Glomerular endothelial cell (primary cell): Measurements from ENCODE around the gene ZNF618. TPM values are rescaled to one million over a fixed set of nuclear protein-coding genes. Genes with fewer than 3 reads are reported as not detected.

ENCODE experiments used
- DNase-seq: peaks from one replicate; pipeline ENCODE4 v3.0.0-alpha.2; 2011; ENCODE audit warnings: low read depth, low spot score; ENCODE audit errors: extremely low read depth
- total RNA-seq: library from RNA; depleted of rRNA; stranded (reverse); fragments of >200 nt; gene quantifications from 2 replicates; pipeline ENCODE4 v1.2.3, GENCODE V29; 2015

ZNF618 gene
- total RNA-seq, 1 donor from 2014 or later, result 34.2 TPM

DNA sequence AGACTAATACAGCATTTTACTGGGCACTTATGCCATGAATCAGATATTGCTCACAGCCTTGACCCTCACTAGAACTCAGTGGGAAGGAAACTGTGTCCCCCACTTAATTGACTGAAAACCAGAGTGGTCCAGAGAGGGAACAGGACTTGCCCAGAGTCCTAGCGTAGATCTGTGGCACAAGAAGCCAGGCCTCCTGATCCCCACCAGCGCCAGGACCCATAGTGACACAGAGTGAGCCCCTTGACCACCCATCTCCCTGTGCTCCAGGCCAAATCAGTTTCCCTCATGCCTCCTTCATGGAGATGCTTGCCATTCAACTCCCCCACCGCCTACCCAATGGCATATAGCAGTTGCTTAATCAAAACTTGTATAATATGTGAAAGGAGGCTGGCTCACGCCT is 214.7 kb downstream of the ZNF618 start:
- DNase-seq, result no peak

DNA sequence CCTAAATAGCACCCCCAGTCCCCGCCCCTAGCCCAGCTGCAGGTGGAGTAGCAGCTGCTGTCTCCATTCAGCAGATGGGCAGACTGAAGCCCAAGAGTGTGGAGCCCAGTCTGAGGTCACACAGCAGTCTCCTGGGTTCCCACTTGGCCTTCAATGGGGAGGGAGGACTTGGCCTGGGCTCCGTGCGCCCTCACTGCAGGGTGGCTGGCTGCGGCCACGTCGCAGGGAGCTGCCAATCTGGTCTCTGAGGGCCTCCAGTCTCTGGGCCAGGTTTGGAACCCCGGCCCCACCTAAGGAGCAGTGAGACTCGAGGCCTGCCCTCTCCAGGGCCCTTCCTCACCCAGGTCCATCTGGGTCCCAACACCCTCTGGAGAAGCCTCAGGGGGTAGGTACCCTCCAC is 215.6 kb downstream of the ZNF618 start:
- no peak for DNase-seq

DNA sequence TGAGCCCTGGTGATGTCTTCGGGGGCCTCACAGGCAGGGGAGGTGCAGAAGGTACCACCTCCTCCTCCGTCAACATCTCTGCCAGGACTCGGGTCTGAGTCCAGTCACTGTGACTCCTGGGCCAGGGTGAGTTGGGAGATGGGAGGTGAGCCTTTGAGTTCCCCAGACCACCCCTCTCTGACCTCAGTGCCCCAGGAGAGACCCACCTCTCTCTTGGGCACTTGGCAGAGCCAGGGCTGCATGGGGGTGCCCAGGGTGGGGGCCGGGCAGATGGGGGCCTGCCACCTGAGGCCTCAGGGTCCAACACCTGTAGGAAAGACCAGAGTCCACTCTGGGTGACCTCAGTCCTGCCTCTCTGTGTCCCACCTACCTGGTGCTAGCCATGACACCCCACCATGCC is 216.2 kb downstream of the ZNF618 start:
- DNase-seq, result no peak

DNA sequence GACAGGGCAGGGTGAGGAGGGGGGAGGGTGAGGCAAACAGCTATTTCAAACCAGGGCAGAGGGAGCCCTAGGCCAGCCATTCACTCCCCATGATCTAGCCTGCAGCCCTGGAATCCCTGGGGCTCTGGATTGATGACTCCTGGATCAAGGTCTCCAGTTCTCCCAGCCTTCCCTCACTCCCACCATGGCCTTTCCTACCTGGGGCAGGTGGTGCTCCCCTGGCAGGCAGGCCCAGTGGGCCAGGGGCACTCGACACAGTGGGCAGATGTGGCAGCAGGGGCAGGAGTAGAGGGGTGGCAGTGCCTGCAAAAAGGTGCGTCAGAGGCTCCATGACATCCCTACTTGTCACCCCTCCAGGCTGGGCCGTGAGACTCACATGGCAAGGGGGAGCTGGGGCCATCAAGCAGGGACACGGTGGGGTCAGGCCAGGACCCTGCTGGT is 216.9 kb downstream of the ZNF618 start:
- no peak for DNase-seq

DNA sequence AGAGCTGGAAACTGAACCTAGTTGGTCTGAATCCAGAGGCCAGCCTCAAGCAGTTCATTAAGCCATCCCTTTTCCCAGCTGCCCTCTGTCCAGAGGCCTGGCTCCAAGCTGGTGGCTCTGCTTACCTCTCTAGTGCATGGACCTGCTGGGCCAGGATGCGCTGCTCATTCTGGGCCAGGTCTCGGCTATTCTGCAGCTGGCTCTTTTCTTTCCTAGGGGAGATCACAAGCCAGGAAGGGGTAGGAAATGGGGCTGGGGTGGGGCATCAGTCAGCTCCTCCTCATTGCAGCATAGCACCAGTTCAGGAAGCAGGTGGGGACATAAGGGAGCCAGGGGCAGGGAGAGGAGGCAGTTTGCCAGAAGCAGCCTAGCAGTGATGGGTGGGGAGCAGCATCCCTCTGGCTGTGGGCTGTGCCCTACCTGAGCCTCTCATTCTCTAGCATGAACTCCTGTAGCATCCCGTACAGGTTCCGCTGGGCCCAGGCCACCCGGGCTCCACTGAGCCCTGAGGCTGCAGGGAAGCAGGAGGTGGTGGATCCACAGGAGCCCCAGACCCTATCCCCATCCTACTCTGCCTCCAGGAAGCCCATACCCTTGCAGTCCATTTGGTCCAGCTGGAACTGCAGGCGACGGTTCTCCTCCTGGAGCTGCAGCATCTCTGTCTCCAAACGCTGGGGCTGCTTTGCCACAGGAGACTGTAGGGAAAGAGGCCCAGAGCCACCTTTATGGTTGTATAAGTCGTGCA is 217.8 kb downstream of the ZNF618 start:
- no peak for DNase-seq

DNA sequence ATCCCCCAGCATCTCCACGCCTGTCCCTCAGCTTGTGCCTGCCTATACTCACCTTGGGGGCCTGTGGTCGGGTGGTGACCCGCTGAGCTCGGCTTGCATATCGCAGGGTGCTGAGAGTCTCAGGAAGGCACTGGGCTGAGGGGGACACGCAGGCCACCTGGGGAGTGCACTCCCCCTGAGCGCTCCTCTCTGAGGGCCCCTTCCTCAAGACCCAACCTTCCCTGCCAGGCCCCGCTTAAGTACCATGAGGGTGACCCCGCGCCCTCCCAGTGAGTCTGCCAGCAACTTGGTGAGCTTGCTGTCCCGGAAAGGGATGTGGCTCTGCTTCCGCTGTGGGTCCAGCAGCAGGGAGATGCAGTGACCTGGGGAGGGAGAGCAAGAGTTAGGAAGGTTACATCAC is 218.9 kb downstream of the ZNF618 start:
- no peak for DNase-seq

DNA sequence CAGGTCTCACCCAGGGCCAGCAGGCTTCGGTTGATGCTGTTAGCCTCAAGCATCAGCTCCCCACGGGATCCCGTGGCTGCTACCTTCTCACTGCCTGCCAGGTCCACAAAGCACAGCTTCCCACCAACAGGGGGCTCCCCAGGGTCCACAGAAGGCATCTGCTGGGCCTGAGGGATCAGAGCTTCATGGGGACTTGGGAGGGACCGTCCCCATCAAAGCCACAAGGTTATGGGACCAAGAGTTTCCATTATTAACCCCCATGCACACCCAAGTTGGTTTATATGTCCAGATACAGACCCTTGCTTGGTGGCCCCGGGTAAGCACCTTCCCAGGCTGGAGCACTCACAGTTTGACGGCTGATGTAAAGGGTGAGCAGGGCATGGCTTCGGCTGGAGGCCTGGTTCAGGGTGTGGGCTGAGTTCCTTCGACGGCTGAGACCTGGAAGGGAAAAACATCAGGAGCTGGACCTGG is 220.0 kb downstream of the ZNF618 start:
- DNase-seq, result no peak

DNA sequence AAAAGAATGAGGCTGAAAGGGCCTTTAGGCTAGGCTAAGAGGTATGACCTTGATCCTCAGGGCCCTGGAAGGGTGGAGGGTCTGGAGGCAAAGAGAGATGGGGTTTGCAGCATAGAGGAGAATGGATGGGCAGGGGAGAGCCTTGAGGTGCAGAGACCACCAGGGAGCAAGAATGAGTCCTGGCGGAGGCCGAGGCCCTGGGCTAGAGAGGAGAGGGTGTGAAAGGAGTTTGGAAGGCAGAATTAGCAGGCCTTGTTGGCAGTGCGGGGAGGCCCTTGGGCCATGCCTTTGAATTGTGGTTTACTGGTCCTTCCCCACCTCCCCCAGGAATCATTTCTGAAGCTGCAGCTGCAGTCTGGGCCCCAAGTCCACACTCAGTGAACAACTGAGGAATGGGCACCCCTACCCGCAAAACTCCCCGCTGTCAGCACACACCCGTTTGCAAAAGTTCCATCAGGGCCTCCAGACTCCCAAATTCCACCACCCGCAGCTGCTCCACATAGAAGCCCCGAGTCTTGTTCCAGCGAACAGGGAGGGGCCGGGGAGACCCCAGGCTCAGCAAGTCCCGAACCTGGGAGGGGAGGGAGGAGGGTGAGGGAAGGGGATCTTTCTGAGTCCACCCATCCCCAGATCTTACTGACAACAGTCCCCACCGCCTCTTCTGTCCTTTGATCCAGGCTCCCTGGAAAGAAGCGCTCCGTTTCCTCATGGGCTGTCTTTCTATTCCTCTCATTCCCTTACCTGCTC is 220.9 kb downstream of the ZNF618 start:
- no peak for DNase-seq

DNA sequence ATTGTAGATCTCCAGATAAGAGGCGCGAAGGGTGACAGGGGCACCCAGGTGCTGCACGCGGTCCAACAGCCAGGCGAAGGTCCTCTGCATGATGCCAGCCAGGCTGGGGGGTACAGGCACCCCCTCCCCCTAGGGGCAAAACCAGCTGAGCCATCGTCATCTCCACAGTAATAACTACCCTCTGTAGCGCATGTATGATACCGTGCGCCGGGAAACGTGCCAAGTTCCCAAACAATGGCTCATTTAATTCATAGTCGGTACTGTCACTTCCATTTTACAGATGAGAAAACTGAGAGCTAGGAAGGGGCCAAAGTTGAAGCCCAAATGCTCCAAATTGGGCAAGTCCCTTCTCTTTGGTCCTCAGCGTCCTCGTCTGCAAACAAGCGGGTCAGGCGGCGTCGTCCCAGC is 221.5 kb downstream of the ZNF618 start:
- DNase-seq, result peak; percentile 12

DNA sequence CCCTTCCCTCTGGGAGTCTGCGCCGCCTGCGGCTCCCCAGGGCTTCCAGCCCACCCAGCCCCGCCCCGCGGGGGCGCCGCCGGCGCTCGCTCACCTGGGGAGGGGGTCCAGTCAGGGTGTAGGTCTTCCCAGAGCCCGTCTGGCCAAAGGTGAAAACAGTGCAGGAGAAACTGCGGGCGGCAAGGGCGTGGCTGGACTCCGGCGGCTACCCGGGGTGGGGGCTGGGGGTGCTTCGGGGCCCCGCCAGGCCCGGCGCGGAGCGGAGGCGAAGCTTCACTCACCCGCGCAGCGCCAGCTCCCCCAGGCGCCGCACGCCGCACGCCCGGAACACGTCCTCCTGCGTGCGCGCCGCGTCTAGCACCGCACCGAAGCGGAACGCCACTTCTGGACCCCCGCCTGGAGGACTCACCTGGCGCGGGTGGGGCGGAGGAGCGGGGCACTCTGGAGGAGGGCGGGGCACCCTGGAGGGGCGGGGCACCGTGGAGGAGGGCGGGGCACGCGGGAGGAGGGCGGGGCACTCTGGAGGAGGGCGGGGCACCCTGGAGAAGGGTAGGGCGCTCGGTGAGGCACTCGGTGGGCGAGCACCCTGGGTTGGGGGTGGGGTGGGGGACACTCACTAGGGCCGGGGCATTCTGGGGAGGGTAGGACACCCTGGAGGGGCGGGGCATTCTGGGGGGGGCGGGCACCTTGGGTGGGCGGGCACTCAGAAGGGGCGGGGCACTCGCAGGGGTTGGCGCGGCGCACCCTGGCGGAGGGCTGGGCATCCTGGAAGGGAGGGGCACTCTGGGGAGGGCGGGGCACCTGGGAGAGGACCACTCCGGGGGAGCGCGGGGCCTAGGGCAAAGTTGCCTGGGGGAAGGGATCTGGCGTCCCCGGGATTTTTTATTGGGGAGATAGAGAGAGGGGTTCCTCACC is 222.2 kb downstream of the ZNF618 start:
- DNase-seq, result no peak

DNA sequence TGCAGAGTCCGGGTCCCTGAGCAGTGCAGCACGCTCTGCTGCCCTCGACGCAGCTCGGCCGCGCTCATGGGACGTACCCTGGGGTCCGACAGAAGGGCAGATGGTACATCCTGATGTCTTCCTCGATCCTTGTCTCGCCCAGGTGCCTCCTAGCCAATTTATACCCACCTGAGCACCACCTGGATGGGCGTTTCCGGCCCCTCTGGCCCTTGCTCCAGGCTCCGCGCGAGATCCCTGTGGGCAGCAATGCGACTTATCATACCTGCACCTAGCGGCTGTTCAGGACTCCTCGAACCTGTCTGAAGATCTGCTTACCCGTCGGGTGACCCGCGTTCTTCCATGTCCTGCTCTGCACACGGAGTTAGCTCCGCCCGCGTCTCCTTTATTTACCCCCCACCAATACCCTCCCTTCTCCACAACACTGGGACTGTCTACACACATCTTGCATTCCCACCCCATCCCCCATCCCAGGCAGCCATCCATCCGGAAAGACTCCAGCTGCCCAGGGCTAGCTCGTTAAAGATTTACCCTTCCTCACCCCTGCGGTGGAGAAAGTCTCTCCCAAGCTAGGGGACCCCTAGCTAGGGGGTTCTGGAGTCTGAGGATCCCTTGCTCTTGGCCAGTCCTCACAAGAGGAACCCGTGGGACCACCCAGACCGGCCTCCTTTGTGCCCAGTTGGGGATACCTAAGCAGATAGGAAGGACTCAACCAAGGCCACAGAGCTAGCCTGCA is 223.0 kb downstream of the ZNF618 start, which contains the start of gene KIF12:
KIF12 (minus strand) TSS at position 357 of the 733 bp plus-strand sequence; CDS start at position 341, 16 bp downstream.
- DNase-seq, result no peak

DNA sequence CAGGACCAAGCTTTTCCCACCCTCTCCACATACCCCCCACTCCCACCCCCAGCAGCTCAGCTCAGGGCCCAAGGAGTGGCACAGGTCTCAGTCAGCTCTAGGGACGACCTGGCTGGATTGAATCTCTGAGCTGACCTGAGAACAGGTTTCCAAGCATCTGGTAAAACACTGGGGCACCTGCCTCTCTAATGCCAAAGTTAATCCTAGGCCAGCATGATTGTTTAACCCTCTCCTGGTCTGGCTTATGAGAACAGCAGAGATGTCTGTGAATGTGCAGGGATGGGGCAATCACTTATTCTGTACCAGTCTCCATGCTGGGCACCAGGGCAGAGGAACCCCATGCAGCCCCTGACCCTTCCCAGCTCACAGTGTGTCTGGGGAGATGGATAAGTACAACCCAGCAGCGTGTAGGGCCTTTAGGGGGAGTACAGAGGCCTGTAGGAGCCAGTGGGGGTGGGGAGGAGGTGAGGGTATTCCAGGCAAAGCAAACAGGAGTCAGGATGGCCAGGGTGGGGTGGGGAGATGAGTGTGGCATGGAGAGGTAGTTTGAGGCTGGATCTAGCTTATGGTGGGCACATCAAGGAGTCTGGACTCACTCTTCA is 223.7 kb downstream of the ZNF618 start:
- DNase-seq, result no peak

DNA sequence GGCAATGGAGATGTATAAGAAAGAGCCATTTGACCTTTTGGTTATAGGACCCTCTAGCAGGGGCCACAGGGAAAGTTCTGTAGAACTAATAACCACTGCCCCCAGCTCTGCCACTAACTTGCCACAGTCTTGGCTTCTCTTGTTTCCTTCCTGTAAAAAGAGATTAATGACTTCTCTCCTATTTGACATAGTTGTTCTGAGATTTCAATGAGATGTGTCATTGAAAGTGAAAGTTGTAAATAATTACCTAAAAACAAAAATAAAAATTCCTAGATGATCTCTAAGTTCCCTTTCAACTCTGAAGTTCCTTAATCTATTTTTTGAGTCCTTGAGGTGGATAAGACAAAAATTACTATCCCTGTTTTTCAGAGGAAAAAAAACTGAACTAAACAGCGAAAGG is 224.4 kb downstream of the ZNF618 start:
- DNase-seq, result no peak

DNA sequence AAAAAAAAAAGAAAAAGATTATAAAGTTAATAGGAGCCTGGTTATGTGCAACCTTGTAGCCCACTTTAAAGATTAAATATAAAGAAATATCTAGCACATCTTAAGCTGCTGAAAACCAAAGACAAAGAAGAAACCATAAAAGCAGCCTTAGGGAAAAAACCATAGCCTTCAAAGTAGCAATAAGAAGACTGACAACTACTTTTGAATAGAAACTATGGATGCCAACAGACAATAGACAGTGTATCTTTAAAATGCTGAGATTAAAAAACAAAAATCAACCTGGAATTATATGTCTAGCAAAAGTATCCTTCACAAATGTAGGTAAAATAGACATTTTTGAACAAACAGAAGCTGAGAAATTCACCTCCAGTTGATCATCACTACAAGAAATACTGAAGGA is 226.4 kb downstream of the ZNF618 start:
- DNase-seq, result no peak

DNA sequence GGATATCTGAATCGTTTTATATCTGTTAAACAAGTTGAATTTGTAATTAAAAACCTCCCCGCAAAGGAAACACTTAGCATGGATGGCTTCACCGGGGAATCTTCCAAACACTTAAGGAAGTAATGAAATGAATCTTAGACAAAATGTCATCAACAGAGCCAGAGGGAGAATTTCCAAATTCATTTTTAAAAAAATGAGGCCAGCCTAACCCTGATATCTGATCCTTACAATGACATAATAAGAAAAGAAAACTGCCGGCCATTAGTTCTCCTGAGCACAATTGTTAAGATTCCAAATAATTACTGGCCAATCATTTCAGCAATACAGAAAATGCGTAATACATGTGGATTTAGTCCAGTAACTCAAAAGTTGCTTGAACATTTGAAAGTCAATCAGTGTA is 229.1 kb downstream of the ZNF618 start:
- DNase-seq, result no peak

Other genes with a start within 250 kb of the ZNF618 start
- gene AMBP, start 202.0 kb downstream of the ZNF618 start, total RNA-seq, result not detected in 2 replicates
- gene KIF12, start 223.0 kb downstream of the ZNF618 start, total RNA-seq, result 0.70 and 5.3 TPM in 2 replicates